Forelimb muscle (tissue), 1 donor: ENCODE measurements around the gene TP73. TPM values are rescaled to one million over a fixed set of nuclear protein-coding genes. Genes with fewer than 3 reads are reported as not detected.
"Not testable (repeated sequence)": the region's sequence is repeated elsewhere in the genome, so short reads cannot be mapped to it uniquely, and the experiment has no call there.

Experiments used
- DNase-seq: peaks from one replicate; pipeline ENCODE4 v3.0.0-alpha.2; 2013; ENCODE audit warnings: low read depth
- polyA plus RNA-seq: library from polyadenylated mRNA; unstranded; fragments of 120-200 nt; gene quantifications from one replicate; pipeline ENCODE4 v1.2.1, GENCODE V29; 2013; ENCODE audit not compliant: insufficient read length

TP73 gene
- polyA plus RNA-seq, 1 donor, result 1.0 TPM

- no peak for DNase-seq
These were observed 33.8 kb upstream of the TP73 start for GRCh38 chr1:3618531-3618880.

- DNase-seq, result peak; percentile 46
These were observed 33.2 kb upstream of the TP73 start for GRCh38 chr1:3618881-3619671.

DNA sequence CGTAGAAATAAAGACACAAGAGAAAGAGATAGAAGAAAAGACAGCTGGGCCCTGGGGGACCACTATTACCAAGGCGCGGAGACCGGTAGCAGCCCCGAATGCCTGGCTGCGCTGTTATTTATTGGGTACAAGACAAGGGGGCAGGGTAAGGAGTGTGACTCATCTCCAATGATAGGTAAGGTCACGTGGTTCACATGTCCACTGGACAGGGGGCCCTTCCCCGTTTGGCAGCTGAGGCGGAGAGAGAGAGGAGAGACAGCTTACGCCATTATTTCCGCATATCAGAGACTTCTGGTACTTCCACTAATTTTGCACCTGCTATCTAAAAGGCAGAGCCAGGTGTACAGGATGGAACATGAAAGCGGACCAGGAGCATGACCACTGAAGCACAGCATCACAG lies 31.6 kb upstream of the TP73 start:
- no peak for DNase-seq

GRCh38 chr1:3621151-3621671 lies 31.1 kb upstream of the TP73 start:
- not testable (repeated sequence) for DNase-seq

GRCh38 chr1:3622102-3622501 lies 30.2 kb upstream of the TP73 start:
- not testable (repeated sequence) for DNase-seq

GRCh38 chr1:3623441-3624199 lies 28.7 kb upstream of the TP73 start:
- no peak for DNase-seq

- peak; percentile 94 for DNase-seq
These were observed 27.8 kb upstream of the TP73 start, which contains the start of gene TPRG1L for GRCh38 chr1:3624200-3625136. Gene TPRG1L, plus strand, starts transcription at chr1:3625015. Its CDS starts 58 bp downstream, at chr1:3625073.

DNA sequence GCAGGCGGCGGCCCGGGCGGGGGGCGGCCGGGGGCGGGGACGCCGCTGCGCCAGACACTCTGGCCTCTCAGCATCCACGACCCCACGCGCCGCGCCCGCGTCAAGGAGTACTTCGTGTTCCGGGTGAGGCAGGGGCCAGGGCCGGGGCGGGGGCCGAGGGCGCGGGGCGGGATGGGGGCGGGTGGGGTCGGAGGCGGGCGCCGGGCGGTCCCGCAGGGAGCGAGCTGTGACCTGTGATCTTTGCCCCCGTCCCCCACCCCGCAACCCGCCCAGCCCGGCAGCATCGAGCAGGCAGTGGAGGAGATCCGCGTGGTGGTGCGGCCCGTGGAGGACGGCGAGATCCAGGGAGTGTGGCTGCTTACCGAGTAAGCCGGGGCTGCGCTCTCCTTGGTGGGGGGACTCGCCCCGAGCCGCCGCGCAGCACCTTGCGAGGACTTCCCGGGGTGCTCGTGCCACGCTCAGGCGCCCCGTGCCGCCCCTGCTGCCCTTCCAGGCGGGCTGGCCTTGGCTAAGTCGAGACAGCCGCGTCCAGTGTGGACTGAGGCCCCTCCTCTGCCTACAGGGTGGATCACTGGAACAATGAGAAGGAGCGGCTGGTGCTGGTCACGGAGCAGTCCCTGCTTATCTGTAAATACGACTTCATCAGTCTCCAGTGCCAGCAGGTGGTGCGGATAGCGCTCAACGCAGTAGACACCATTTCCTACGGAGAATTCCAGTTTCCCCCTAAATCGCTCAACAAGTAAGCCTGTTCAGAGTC lies 27.0 kb upstream of the TP73 start:
- DNase-seq, result no peak

GRCh38 chr1:3626025-3626424 lies 26.3 kb upstream of the TP73 start:
- no peak for DNase-seq

- DNase-seq, result no peak
These were observed 24.6 kb upstream of the TP73 start for GRCh38 chr1:3627515-3628253.

GRCh38 chr1:3628445-3628844 lies 23.9 kb upstream of the TP73 start:
- no peak for DNase-seq

- no peak for DNase-seq
These were observed 22.7 kb upstream of the TP73 start for GRCh38 chr1:3629561-3630160.

GRCh38 chr1:3630161-3630611 lies 22.1 kb upstream of the TP73 start:
- no peak for DNase-seq

- DNase-seq, result no peak
These were observed 21.4 kb upstream of the TP73 start for GRCh38 chr1:3630914-3631313.

DNA sequence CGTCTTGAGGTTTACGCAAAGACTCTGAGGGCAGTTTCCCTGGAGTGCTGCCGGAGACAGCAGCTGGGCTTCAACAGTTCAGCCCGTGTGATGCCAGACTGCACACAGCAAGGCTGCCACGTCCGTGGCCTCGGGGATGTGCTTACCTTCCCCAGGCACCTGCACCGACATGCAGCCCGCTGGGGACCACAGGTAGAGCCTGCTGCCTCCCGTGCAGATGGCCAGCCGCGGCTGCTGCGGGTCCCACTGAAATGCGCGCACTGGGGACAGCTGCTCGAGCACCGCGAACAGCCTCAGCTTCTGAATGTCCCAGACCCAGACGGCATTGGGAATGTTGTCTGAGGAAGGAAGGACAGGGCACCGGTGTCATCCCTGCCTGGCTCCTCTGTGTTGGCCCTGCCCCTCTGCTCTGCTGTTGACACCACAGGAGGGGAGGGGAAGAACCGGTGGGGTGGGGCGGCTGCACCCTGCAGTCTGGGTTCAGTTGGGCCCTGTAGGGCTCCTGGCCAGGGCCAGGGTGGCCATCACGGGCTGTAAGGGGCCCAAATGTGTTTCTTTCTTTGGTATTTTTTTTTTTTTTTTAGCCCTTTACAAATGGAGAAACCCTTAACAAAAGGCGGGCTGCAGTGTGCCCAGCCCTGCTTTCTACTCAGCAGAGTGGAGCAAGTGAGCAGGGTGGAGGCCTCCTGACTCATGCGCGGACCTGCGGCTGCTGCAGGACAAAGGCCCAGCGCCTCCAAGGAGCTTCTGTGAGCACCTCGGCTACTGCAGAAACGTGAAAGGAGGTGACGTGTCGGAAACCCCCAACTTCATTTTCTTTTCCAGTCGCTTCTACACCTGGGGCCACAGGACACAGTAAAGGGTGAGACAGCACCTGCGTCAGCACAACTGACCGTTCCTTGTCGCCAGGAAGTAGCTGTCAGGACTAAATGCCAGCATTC lies 20.7 kb upstream of the TP73 start:
- DNase-seq, result no peak

- no peak for DNase-seq
These were observed 20.0 kb upstream of the TP73 start for GRCh38 chr1:3632298-3632697.

DNA sequence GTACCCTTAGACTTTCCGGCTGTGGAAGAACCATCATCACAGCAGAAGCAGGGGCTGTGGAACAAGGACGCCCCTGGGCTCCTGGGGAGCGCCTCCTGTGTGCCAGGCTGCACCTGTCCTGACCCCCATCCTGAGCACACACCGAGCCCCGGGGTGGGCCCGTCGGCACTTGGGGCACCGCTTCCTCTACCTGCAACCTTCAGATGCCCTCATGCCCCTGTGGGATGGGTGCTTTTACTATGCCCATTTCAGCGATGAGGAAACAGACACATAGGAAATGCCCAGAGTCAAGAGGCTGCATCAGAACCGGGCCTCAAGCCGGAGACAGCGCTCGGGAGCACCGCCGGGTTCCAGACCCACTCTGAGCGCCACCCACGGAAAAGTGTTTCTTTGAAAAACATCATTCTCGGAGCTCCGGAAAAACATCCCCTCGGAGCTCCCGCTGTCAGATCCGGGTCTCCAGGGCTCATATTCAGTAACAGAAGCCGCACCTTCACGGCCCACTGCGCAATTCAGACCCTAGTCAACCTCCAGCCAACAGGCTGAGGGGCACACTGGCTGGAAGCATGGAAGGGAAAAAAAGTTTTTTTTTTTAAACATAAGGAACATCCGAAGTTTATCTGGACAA lies 19.5 kb upstream of the TP73 start:
- no peak for DNase-seq
